HCT116 (cell line): ENCODE results near the gene RAI1. TPM values are rescaled to one million over a fixed set of nuclear protein-coding genes. Genes with fewer than 3 reads are reported as not detected.

Source experiments
- ATAC-seq: fragments of 200-7000 bp; cut with Tn5 transposase; 2 replicates; pipeline ENCODE4 v1.9.1; 2020; ENCODE audit warnings: mild to moderate bottlenecking, moderate library complexity
- BruUV-seq: library from RNA; stranded (reverse); fragments of 400-500 nt; replicated peaks from 2 replicates; lab custom pipeline; 2021; lab: Mats Ljungman, UMichigan
- CTCF ChIA-PET: fragments of 300-600 bp; sonication (Branson Sonifier 250); formaldehyde crosslinking; loops from one replicate; lab custom pipeline; 2021; ENCODE audit warnings: antibody characterized with exemption; lab: Charles Lee
- POLR2A ChIA-PET: fragments of 300-600, 350-600 bp; sonication (Branson Sonifier 250); formaldehyde crosslinking; loops from one replicate; lab custom pipeline; 2021; ENCODE audit warnings: antibody characterized with exemption; lab: Charles Lee
- RAD21 ChIA-PET, 2 experiments: fragments of 300-600 bp; sonication (Branson Sonifier 250); formaldehyde crosslinking; loops; one replicate each; lab custom pipeline; 2023; ENCODE audit warnings: low total read pairs in 2 of 2; ENCODE audit not compliant: uncharacterized antibody in 2 of 2, unreplicated experiment in 2 of 2, low non-redundant PET in 1 of 2; lab: Charles Lee
- DNase-seq: peaks from one replicate; pipeline ENCODE4 v3.0.0-alpha.2; 2010; ENCODE audit warnings: low read depth, low spot score
- H2AFZ ChIP-seq: fragments of 200-600 bp; shearing (Covaris generic), sonication (generic); 2 replicates; pipeline ENCODE4 v1.6.1; 2017; ENCODE audit warnings: low read depth, mixed run types, mixed read lengths, antibody characterized with exemption, low read length; ENCODE audit not compliant: poor library complexity, severe bottlenecking
- H3K27ac ChIP-seq: 2 replicates; pipeline ENCODE4 v1.5.1; 2012; ENCODE audit warnings: low read depth, low read length
- H3K27me3 ChIP-seq: fragments of 200-600 bp; sonication (generic); 2 replicates; pipeline ENCODE4 v1.6.1; 2016; ENCODE audit warnings: mixed run types, low read length, mixed read lengths; ENCODE audit not compliant: insufficient read depth
- H3K36me3 ChIP-seq, 2 experiments: fragments of 200-500 bp in 1 of 2; fragments of 200-600 bp in 1 of 2; sonication (Bioruptor generic) in 1 of 2; sonication (generic) in 1 of 2; 2 replicates each; pipeline versions ENCODE4 v1.5.1 to v1.6.1; 2014 to 2016; ENCODE audit warnings: low read length in 2 of 2, inconsistent platforms in 1 of 2, mixed read lengths in 1 of 2, mixed run types in 1 of 2; ENCODE audit not compliant: insufficient read depth in 2 of 2, control insufficient read depth in 1 of 2
- H3K4me1 ChIP-seq, 2 experiments: fragments of 200-600 bp in 1 of 2; sonication (generic) in 1 of 2; 2 replicates each; pipeline versions ENCODE4 v1.5.1 to v1.6.1; 2012 to 2017; ENCODE audit warnings: low read length in 2 of 2, inconsistent platforms in 1 of 2, mild to moderate bottlenecking in 1 of 2, mixed read lengths in 1 of 2, mixed run types in 1 of 2, moderate library complexity in 1 of 2; ENCODE audit not compliant: insufficient read depth in 2 of 2, control insufficient read depth in 1 of 2
- H3K4me2 ChIP-seq: fragments of 200-600 bp; sonication (generic); 2 replicates; pipeline ENCODE4 v1.6.1; 2017; ENCODE audit warnings: mixed run types, low read length, mixed read lengths
- H3K4me3 ChIP-seq, 2 experiments: fragments of 200-600 bp in 1 of 2; sonication (generic) in 1 of 2; replicated peaks in 1 of 2; 2 replicates each; pipeline ENCODE4 v1.5.1; 2011 to 2016; ENCODE audit warnings: low read length in 2 of 2, control low read depth in 1 of 2, low read depth in 1 of 2, mild to moderate bottlenecking in 1 of 2, mixed read lengths in 1 of 2, mixed run types in 1 of 2
- H3K79me2 ChIP-seq: fragments of 200-600 bp; sonication (generic); 2 replicates; pipeline ENCODE4 v1.6.1; 2017; ENCODE audit warnings: mild to moderate bottlenecking, mixed run types, low read length, moderate library complexity, mixed read lengths; ENCODE audit not compliant: insufficient read depth
- H3K9ac ChIP-seq: fragments of 200-600 bp; sonication (generic); 2 replicates; pipeline ENCODE4 v1.6.1; 2016; ENCODE audit warnings: low read length, mixed read lengths
- H3K9me2 ChIP-seq: fragments of 200-600 bp; sonication (generic), shearing (Covaris generic); 2 replicates; pipeline ENCODE4 v1.6.1; 2017; ENCODE audit warnings: mixed run types, mild to moderate bottlenecking, moderate library complexity; ENCODE audit not compliant: insufficient read depth
- H3K9me3 ChIP-seq, 2 experiments: fragments of 200-500 bp in 1 of 2; fragments of 200-600 bp in 1 of 2; sonication (Bioruptor generic) in 1 of 2; sonication (generic) in 1 of 2; 2 replicates each; pipeline ENCODE4 v1.6.1; 2014 to 2017; ENCODE audit warnings: low read length in 2 of 2, mixed read lengths in 2 of 2, inconsistent platforms in 1 of 2, low read depth in 1 of 2, mild to moderate bottlenecking in 1 of 2, mixed run types in 1 of 2, moderate library complexity in 1 of 2; ENCODE audit not compliant: control insufficient read depth in 1 of 2, insufficient read depth in 1 of 2
- H4K20me1 ChIP-seq: fragments of 200-600 bp; sonication (generic), shearing (Covaris generic); 2 replicates; pipeline ENCODE4 v1.6.1; 2017; ENCODE audit warnings: mixed run types, mild to moderate bottlenecking, moderate library complexity; ENCODE audit not compliant: insufficient read depth
- ATF3 ChIP-seq: IDR thresholded peaks from 2 replicates; pipeline ENCODE4 v1.6.1; 2012
- CTCF ChIP-seq, 3 experiments: fragments of 200-600 bp in 1 of 3; sonication (generic) in 1 of 3; IDR thresholded peaks in 2 of 3; conservative IDR thresholded peaks in 1 of 3; 2 replicates each; pipeline ENCODE4 v1.5.1; 2012 to 2017; ENCODE audit warnings: low read depth in 2 of 3, low read length in 2 of 3, antibody characterized with exemption in 1 of 3, borderline replicate concordance in 1 of 3, control low read depth in 1 of 3, mild to moderate bottlenecking in 1 of 3, mixed read lengths in 1 of 3, mixed run types in 1 of 3, moderate library complexity in 1 of 3; ENCODE audit not compliant: insufficient read depth in 1 of 3
- ELF1 ChIP-seq: IDR thresholded peaks from 2 replicates; pipeline ENCODE4 v1.6.1; 2012; ENCODE audit warnings: low read depth, borderline replicate concordance
- EZH2 ChIP-seq: fragments of 200-600 bp; sonication (generic); IDR thresholded peaks from 2 replicates; pipeline ENCODE4 v1.6.1; 2017; ENCODE audit warnings: antibody characterized with exemption, mixed run types
- EZH2phosphoT487 ChIP-seq: fragments of 200-600 bp; IDR thresholded peaks from 2 replicates; pipeline ENCODE4 v1.6.1; 2018; ENCODE audit warnings: antibody characterized with exemption, borderline replicate concordance
- MAX ChIP-seq: IDR thresholded peaks from 2 replicates; pipeline ENCODE4 v1.6.1; 2012
- RAD21 ChIP-seq: IDR thresholded peaks from 2 replicates; pipeline ENCODE4 v1.6.1; 2012; ENCODE audit warnings: low read depth, mild to moderate bottlenecking
- REST ChIP-seq: IDR thresholded peaks from 2 replicates; pipeline ENCODE4 v1.6.1; 2012; ENCODE audit warnings: low read depth
- SIN3A ChIP-seq: IDR thresholded peaks from 2 replicates; pipeline ENCODE4 v1.6.1; 2012; ENCODE audit warnings: low read depth
- SP1 ChIP-seq: IDR thresholded peaks from 2 replicates; pipeline ENCODE4 v1.6.1; 2012; ENCODE audit warnings: low read depth
- SRF ChIP-seq: IDR thresholded peaks from 2 replicates; pipeline ENCODE4 v1.6.1; 2012; ENCODE audit warnings: low read depth
- YY1 ChIP-seq: IDR thresholded peaks from 2 replicates; pipeline ENCODE4 v1.6.1; 2011; ENCODE audit warnings: low read length, low read depth, moderate library complexity, mild to moderate bottlenecking; ENCODE audit not compliant: insufficient replicate concordance; ENCODE audit errors: extremely low read depth
- ZBTB33 ChIP-seq: IDR thresholded peaks from 2 replicates; pipeline ENCODE4 v1.6.1; 2011; ENCODE audit warnings: mild to moderate bottlenecking, low read length, moderate library complexity; ENCODE audit not compliant: insufficient replicate concordance; ENCODE audit errors: extremely low read depth
- ZNF274 ChIP-seq: fragments of 200-500 bp; sonication (Bioruptor generic); IDR thresholded peaks from 2 replicates; pipeline ENCODE4 v1.6.1; 2014; ENCODE audit warnings: mild to moderate bottlenecking, low read depth, low read length, inconsistent platforms
- intact Hi-C: fragments of 100-400 bp; cut with micrococcal nuclease; formaldehyde crosslinking; loops from 2 replicates; pipeline ENCODE4 v1.10.0; 2022
- total RNA-seq: library from RNA; stranded (reverse); gene quantifications from one replicate; pipeline ENCODE4 v1.2.1, GENCODE V29; 2021; ENCODE audit not compliant: unreplicated experiment

The RAI1 gene
- total RNA-seq, 1 experiment from 2014 or later, result 38.5 TPM

GRCh38 chr17:17808706-17809432, 127.6 kb downstream of the RAI1 start (continued):
- TF ChIP-seq ZBTB33 (no peak), EZH2 (no peak), SP1 (no peak)

- intact Hi-C loops, result loop anchor here (5.0 kb wide), 1 partner anchor 223 kb away; no protein-coding TSS in a partner anchor
- Histone ChIP-seq H3K27ac (peak overlapping the region; percentile 45; the same call in 1 of the 2 replicates), H3K9me3 (no peaks in the 10 kb centered on the region), H3K36me3 (peaks cover 0 to 34% of the 10 kb centered on the region in 2 experiments; a peak in 3 of 4 replicates), H3K27me3 (no peaks in the 10 kb centered on the region), H3K4me3 (no peak overlapping the region), H3K9me2 (no peaks in the 10 kb centered on the region), H3K4me2 (no peak overlapping the region), H2AFZ (no peak overlapping the region), H4K20me1 (no peaks in the 10 kb centered on the region), H3K79me2 (peaks cover 6% of the 10 kb centered on the region; the same call in 1 of the 2 replicates), H3K4me1 (peaks cover 8 to 34% of the 10 kb centered on the region in 2 experiments; a peak in 3 of 4 replicates), H3K9ac (no peak overlapping the region)
- POLR2A ChIA-PET, result interaction anchor here (0.8 kb wide), 1 partner anchor 28 kb away, joined by 3 read pairs; no protein-coding TSS in a partner anchor
- ATAC-seq (no peak), DNase-seq (no peak)
- RAD21 ChIA-PET, result no interaction called here
- CTCF ChIA-PET, result interaction anchor here (1.1 kb wide), 1 partner anchor 110 kb away, joined by 4 read pairs; no protein-coding TSS in a partner anchor
- TF ChIP-seq ZNF274 (no peak), MAX (no peak), ELF1 (no peak), YY1 (no peak), RAD21 (no peak), SIN3A (no peak), SRF (no peak), CTCF (IDR thresholded peaks at IDR 0.05 in 2 of 3, conservative IDR thresholded peaks at IDR 0.05 in 1 of 3; ENCODE audit: borderline replicate concordance in 1 of 3, insufficient read depth in 1 of 3, low read depth in 2 of 3, low read length in 2 of 3) (no peak), EZH2phosphoT487 (no peak), EZH2 (no peak), SP1 (no peak), REST (no peak), ATF3 (no peak)
- BruUV-seq, result no TSS peak
Observed at GRCh38 chr17:17809531-17810083, 128.3 kb downstream of the RAI1 start.
